Measurements from ENCODE around the gene EXOC3L2. TPM values are rescaled to one million over a fixed set of nuclear protein-coding genes. Genes with fewer than 3 reads are reported as not detected.

EXOC3L2 gene
- total and polyA plus RNA-seq, 2 of the 8 experiments (the other 6 are each of a cell fraction or from before 2014, with no cell fraction given): 1.4 to 1.6 TPM

GRCh38 chr19:45179072-45179891 lies 65.9 kb downstream of the EXOC3L2 start:
- Histone ChIP-seq H2BK15ac (ENCODE audit: low read length) (no peak overlapping the region), H3K56ac (replicated peaks; ENCODE audit: insufficient read length, low read depth, low read length) (peak overlapping the region; percentile 61), H2AFZ (ENCODE audit: low read length) (peak overlapping the region; percentile 97), H3K4ac (replicated peaks; ENCODE audit: insufficient read length, low read depth, low read length) (no peak overlapping the region), H4K91ac (replicated peaks; ENCODE audit: insufficient read length, low read length) (no peak overlapping the region), H3K27ac (ENCODE audit: low read depth, low read length) (no peak overlapping the region; the same call in 1 of the 2 replicates), H4K5ac (ENCODE audit: insufficient read length, low read depth, low read length) (no peak overlapping the region), H3K18ac (ENCODE audit: extremely low read depth, low read length) (no peak overlapping the region; the same call in 1 of the 2 replicates), H4K8ac (ENCODE audit: extremely low read depth, insufficient read depth, low read length) (peak overlapping the region; percentile 52), H3K4me1 (replicated peaks in 1 of 4; ENCODE audit: control insufficient read depth in 3 of 4, insufficient read depth in 4 of 4, low read length in 3 of 4) (peaks cover 0 to 5% (median 0%) of the 10 kb centered on the region in 4 experiments; a peak in 5 of 7 replicates), H3K23ac (ENCODE audit: insufficient read length) (no peak overlapping the region), H2BK20ac (ENCODE audit: low read length) (no peak overlapping the region), H3K9ac (replicated peaks in 1 of 4; ENCODE audit: extremely low read depth in 1 of 4, low read depth in 3 of 4, low read length in 3 of 4) (peak overlapping the region; percentile 16 to 54 (median 40)), H3K14ac (ENCODE audit: insufficient read length) (no peak overlapping the region), H3K23me2 (ENCODE audit: low read depth, low read length) (peaks cover 9% of the 10 kb centered on the region), H3K4me2 (ENCODE audit: insufficient read depth in 1 of 2, low read depth in 2 of 2, low read length in 2 of 2) (peak overlapping the region; percentile 43 to 91), H3K27me3 (replicated peaks in 1 of 4; ENCODE audit: control insufficient read depth in 3 of 4, extremely low read depth in 1 of 4, insufficient read depth in 3 of 4, low read length in 3 of 4) (no peaks in the 10 kb centered on the region), H2BK120ac (replicated peaks; ENCODE audit: low read depth, low read length) (no peak overlapping the region), H3K4me3 (ENCODE audit: extremely low read depth in 1 of 4, insufficient read depth in 2 of 4, low read depth in 3 of 4, low read length in 4 of 4) (peak overlapping the region; percentile 68 to 97 (median 88)), H4K20me1 (replicated peaks in 1 of 2; ENCODE audit: control insufficient read depth in 1 of 2, insufficient read depth in 2 of 2, low read length in 2 of 2) (peaks cover 2 to 3% of the 10 kb centered on the region in 2 experiments), H2AK5ac (ENCODE audit: low read depth, low read length) (no peak overlapping the region), H3K79me2 (ENCODE audit: control insufficient read depth in 1 of 2, insufficient read depth in 2 of 2, low read length in 2 of 2) (peaks cover 0 to 9% of the 10 kb centered on the region in 2 experiments; a peak in 1 of 4 replicates), H2BK5ac (ENCODE audit: low read depth, low read length) (no peak overlapping the region; the same call in 1 of the 2 replicates), H2BK12ac (ENCODE audit: low read depth, low read length) (no peak overlapping the region), H3K79me1 (ENCODE audit: low read depth, low read length) (peaks cover 7% of the 10 kb centered on the region), H3K36me3 (ENCODE audit: control insufficient read depth in 2 of 4, insufficient read depth in 4 of 4, low read length in 3 of 4) (no peaks in the 10 kb centered on the region), H3K9me3 (ENCODE audit: insufficient read depth in 2 of 2, low read depth in 1 of 2, low read length in 1 of 2) (no peaks in the 10 kb centered on the region)
- no peak for FAIRE-seq
- WGBS, 2 experiments (ENCODE audit: extremely low coverage in 1 of 2, insufficient coverage in 1 of 2, insufficient read length in 1 of 2, insufficient replicate concordance in 2 of 2, low coverage in 1 of 2, low lambda C conversion rate in 2 of 2, missing lambda C conversion rate in 1 of 2): 6% methylated on average over 41 of the region's 97 CpGs; no CpG with 5 or more reads in 1 of the 2 experiments
- ChIA-PET CTCF (ENCODE audit: partially characterized antibody) (interaction anchor here (0.6 to 3.2 kb wide), 10 partner anchors 8 to 1090 kb away, joined by 3 to 17 read pairs (median 5); partner anchors contain the start of gene NKPD1), POLR2A (ENCODE audit: partially characterized antibody) (interaction anchor here (1.0 to 2.5 kb wide), 9 partner anchors 8 to 132 kb away, joined by 3 to 14 read pairs (median 5); partner anchors contain the start of genes GEMIN7, NKPD1 and PPP1R37)
- no peak for DNase-seq (ENCODE audit: low read depth in 1 of 2, low spot score in 2 of 2)
- TF ChIP-seq SIX5 (IDR thresholded peaks at IDR 0.05; ENCODE audit: low read depth, low read length) (no peak), CHD2 (IDR thresholded peaks at IDR 0.05; ENCODE audit: low read length) (no peak), EGR1 (IDR thresholded peaks at IDR 0.05; ENCODE audit: borderline replicate concordance, low read depth, low read length) (no peak; the same call in 1 of the 2 replicates), YY1 (IDR thresholded peaks at IDR 0.05; ENCODE audit: low read depth, low read length) (no peak), POLR2A (IDR thresholded peaks at IDR 0.05; ENCODE audit: control extremely low read depth in 1 of 2, low read depth in 2 of 2, low read length in 2 of 2) (no peak), ASH2L (IDR thresholded peaks at IDR 0.05; ENCODE audit: low read length) (peak; percentile 17), BACH1 (IDR thresholded peaks at IDR 0.05; ENCODE audit: low read length) (no peak), BRCA1 (IDR thresholded peaks at IDR 0.05; ENCODE audit: low read depth, low read length) (no peak), GTF2F1 (IDR thresholded peaks at IDR 0.05; ENCODE audit: borderline replicate concordance, low read depth, low read length) (no peak)
- TF ChIP-seq, protein P1, sequence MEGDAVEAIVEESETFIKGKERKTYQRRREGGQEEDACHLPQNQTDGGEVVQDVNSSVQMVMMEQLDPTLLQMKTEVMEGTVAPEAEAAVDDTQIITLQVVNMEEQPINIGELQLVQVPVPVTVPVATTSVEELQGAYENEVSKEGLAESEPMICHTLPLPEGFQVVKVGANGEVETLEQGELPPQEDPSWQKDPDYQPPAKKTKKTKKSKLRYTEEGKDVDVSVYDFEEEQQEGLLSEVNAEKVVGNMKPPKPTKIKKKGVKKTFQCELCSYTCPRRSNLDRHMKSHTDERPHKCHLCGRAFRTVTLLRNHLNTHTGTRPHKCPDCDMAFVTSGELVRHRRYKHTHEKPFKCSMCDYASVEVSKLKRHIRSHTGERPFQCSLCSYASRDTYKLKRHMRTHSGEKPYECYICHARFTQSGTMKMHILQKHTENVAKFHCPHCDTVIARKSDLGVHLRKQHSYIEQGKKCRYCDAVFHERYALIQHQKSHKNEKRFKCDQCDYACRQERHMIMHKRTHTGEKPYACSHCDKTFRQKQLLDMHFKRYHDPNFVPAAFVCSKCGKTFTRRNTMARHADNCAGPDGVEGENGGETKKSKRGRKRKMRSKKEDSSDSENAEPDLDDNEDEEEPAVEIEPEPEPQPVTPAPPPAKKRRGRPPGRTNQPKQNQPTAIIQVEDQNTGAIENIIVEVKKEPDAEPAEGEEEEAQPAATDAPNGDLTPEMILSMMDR (IDR thresholded peaks at IDR 0.05; ENCODE audit: control extremely low read depth in 1 of 3, insufficient read depth in 1 of 3, low read depth in 1 of 3, low read length in 3 of 3): no peak

Data from H1 (cell line).